ENCODE data around the gene SIL1.

SIL1 gene

DNA sequence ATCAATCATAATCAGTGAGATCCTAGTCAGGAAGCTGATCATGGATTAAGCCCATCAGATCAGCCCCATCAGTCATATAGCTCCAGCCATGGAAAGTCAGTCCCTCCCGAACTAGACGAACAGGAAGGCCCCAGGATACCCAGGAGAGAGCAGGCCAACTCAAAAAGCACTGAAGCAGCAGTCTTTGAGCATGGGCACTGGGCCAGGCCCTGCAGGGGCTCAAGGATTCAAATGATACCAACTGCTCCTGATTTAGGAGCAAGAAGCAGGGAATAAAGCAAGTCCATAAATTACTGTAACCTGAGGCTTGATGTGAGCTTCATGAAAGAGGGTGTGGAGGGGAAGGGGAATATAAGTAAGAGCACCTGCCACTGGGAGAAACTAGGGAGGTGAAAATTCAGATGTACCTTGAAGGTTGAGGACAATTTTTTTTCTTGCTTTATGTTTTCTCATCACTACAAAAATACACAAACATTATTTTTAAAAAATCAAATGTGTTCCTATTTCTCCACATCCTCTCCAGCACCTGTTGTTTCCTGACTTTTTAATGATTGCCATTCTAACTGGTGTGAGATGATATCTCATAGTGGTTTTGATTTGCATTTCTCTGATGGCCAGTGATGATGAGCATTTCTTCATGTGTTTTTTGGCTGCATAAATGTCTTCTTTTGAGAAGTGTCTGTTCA lies 115.2 kb downstream of the SIL1 start:
- Histone ChIP-seq H3K27me3 (replicated peaks in 2 of 5; ENCODE audit: control insufficient read depth in 4 of 5, insufficient read depth in 5 of 5, low read length in 4 of 5) (no peaks in the 10 kb centered on the region), H3K4me1 (ENCODE audit: control extremely low read depth in 1 of 4, control insufficient read depth in 4 of 4, insufficient read depth in 4 of 4, low read length in 3 of 4) (peaks cover 0 to 21% (median 14%) of the 10 kb centered on the region in 4 experiments), H3K4me3 (ENCODE audit: control insufficient read depth in 1 of 7, extremely low read depth in 1 of 7, insufficient read depth in 4 of 7, low read depth in 2 of 7, low read length in 6 of 7) (no peak overlapping the region), H3K9me3 (ENCODE audit: control extremely low read depth in 1 of 5, control insufficient read depth in 4 of 5, insufficient read depth in 2 of 5, low read depth in 1 of 5, low read length in 4 of 5) (no peaks in the 10 kb centered on the region), H3K27ac (ENCODE audit: insufficient read depth in 1 of 2, low read depth in 1 of 2, low read length in 2 of 2, poor library complexity in 1 of 2, severe bottlenecking in 2 of 2) (no peak overlapping the region), H3K36me3 (ENCODE audit: control insufficient read depth in 4 of 4, insufficient read depth in 4 of 4, low read length in 3 of 4) (peaks cover 0 to 2% (median 0%) of the 10 kb centered on the region in 4 experiments)
- 100% methylated on average over 2 of the region's 2 CpGs for WGBS (ENCODE audit: insufficient coverage)
- DNase-seq, result no peak
- ChIA-PET POLR2A (no interaction called here), CTCF (interaction anchor here (1.2 to 1.6 kb wide), 2 partner anchors 9 to 180 kb away, joined by 4 to 8 read pairs; no protein-coding TSS in a partner anchor)

GRCh38 chr5:139079991-139080610 lies 118.1 kb downstream of the SIL1 start:
- Histone ChIP-seq H3K27me3 (replicated peaks in 2 of 5; ENCODE audit: control insufficient read depth in 4 of 5, insufficient read depth in 5 of 5, low read length in 4 of 5) (no peaks in the 10 kb centered on the region), H3K36me3 (ENCODE audit: control insufficient read depth in 4 of 4, insufficient read depth in 4 of 4, low read length in 3 of 4) (no peaks in the 10 kb centered on the region), H3K4me1 (ENCODE audit: control extremely low read depth in 1 of 4, control insufficient read depth in 4 of 4, insufficient read depth in 4 of 4, low read length in 3 of 4) (peaks cover 1 to 26% (median 19%) of the 10 kb centered on the region in 4 experiments), H3K27ac (ENCODE audit: insufficient read depth in 1 of 2, low read depth in 1 of 2, low read length in 2 of 2, poor library complexity in 1 of 2, severe bottlenecking in 2 of 2) (no peak overlapping the region), H3K9me3 (ENCODE audit: control extremely low read depth in 1 of 5, control insufficient read depth in 4 of 5, insufficient read depth in 2 of 5, low read depth in 1 of 5, low read length in 4 of 5) (no peaks in the 10 kb centered on the region), H3K4me3 (ENCODE audit: control insufficient read depth in 1 of 7, extremely low read depth in 1 of 7, insufficient read depth in 4 of 7, low read depth in 2 of 7, low read length in 6 of 7) (no peak overlapping the region)
- DNase-seq, result no peak
- WGBS (ENCODE audit: insufficient coverage), result 88% methylated on average over 1 of the region's 2 CpGs
- ChIA-PET POLR2A (interaction anchor here (0.6 kb wide), 1 partner anchor 534 kb away, joined by 4 read pairs; no protein-coding TSS in a partner anchor), CTCF (interaction anchor here (0.9 to 6.0 kb wide), 6 partner anchors 9 to 288 kb away, joined by 3 to 32 read pairs (median 3); no protein-coding TSS in a partner anchor)

- Histone ChIP-seq H3K4me1 (ENCODE audit: control extremely low read depth in 1 of 4, control insufficient read depth in 4 of 4, insufficient read depth in 4 of 4, low read length in 3 of 4) (peaks cover 3 to 31% (median 21%) of the 10 kb centered on the region in 4 experiments), H3K36me3 (ENCODE audit: control insufficient read depth in 4 of 4, insufficient read depth in 4 of 4, low read length in 3 of 4) (no peaks in the 10 kb centered on the region), H3K27me3 (replicated peaks in 2 of 5; ENCODE audit: control insufficient read depth in 4 of 5, insufficient read depth in 5 of 5, low read length in 4 of 5) (no peaks in the 10 kb centered on the region), H3K9me3 (ENCODE audit: control extremely low read depth in 1 of 5, control insufficient read depth in 4 of 5, insufficient read depth in 2 of 5, low read depth in 1 of 5, low read length in 4 of 5) (no peaks in the 10 kb centered on the region), H3K27ac (ENCODE audit: insufficient read depth in 1 of 2, low read depth in 1 of 2, low read length in 2 of 2, poor library complexity in 1 of 2, severe bottlenecking in 2 of 2) (no peak overlapping the region), H3K4me3 (ENCODE audit: control insufficient read depth in 1 of 7, extremely low read depth in 1 of 7, insufficient read depth in 4 of 7, low read depth in 2 of 7, low read length in 6 of 7) (no peak overlapping the region)
- peak in 1 of 3 donors; percentile 29 for DNase-seq
- CTCF ChIA-PET, result interaction anchor here (1.0 to 6.0 kb wide), 6 partner anchors 10 to 255 kb away, joined by 3 to 32 read pairs (median 4); no protein-coding TSS in a partner anchor
- POLR2A ChIA-PET, result no interaction called here
- WGBS (ENCODE audit: insufficient coverage), result no CpG with 5 or more reads among the region's 1 CpG
Measured at GRCh38 chr5:139079225-139079990, 118.8 kb downstream of the SIL1 start.

DNA sequence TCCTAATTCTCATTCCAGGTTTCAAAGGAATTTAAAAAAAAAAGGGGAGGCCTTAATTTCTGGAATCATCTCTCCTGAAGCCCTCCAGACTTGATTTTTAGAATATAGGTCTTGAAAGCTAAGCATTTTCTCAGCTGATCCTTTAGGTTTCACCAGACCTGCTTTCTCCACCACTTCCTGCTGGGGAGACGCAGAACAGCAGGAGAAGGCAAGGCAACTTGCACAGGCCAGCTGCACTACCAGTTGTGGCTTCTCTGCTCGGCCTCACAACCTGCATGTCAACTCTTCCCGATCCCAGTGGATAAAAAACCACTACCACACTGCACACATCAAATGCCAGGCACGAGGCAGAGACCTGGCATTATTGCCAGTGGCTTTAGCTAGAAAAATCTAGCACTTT lies 119.8 kb downstream of the SIL1 start:
- peak; percentile 25 to 70 (median 51) for DNase-seq
- 0% methylated on average over 3 of the region's 4 CpGs for WGBS (ENCODE audit: insufficient coverage)
- POLR2A ChIA-PET, result no interaction called here
- H3K4me1 ChIP-seq (ENCODE audit: control extremely low read depth in 1 of 4, control insufficient read depth in 4 of 4, insufficient read depth in 4 of 4, low read length in 3 of 4), result peaks cover 3 to 31% (median 21%) of the 10 kb centered on the region in 4 experiments
- H3K36me3 ChIP-seq (ENCODE audit: control insufficient read depth in 4 of 4, insufficient read depth in 4 of 4, low read length in 3 of 4), result no peaks in the 10 kb centered on the region
- no peaks in the 10 kb centered on the region for H3K9me3 ChIP-seq (ENCODE audit: control extremely low read depth in 1 of 5, control insufficient read depth in 4 of 5, insufficient read depth in 2 of 5, low read depth in 1 of 5, low read length in 4 of 5)
- CTCF ChIA-PET, result interaction anchor here (0.6 to 6.0 kb wide), 5 partner anchors 11 to 1088 kb away, joined by 3 to 32 read pairs (median 4); no protein-coding TSS in a partner anchor
- H3K27me3 ChIP-seq (replicated peaks in 2 of 5; ENCODE audit: control insufficient read depth in 4 of 5, insufficient read depth in 5 of 5, low read length in 4 of 5), result no peaks in the 10 kb centered on the region
- no peak overlapping the region for H3K27ac ChIP-seq (ENCODE audit: insufficient read depth in 1 of 2, low read depth in 1 of 2, low read length in 2 of 2, poor library complexity in 1 of 2, severe bottlenecking in 2 of 2)
- H3K4me3 ChIP-seq (ENCODE audit: control insufficient read depth in 1 of 7, extremely low read depth in 1 of 7, insufficient read depth in 4 of 7, low read depth in 2 of 7, low read length in 6 of 7), result no peak overlapping the region

GRCh38 chr5:139077899-139078298 lies 120.3 kb downstream of the SIL1 start:
- H3K27ac ChIP-seq (ENCODE audit: insufficient read depth in 1 of 2, low read depth in 1 of 2, low read length in 2 of 2, poor library complexity in 1 of 2, severe bottlenecking in 2 of 2), result no peak overlapping the region
- no peaks in the 10 kb centered on the region for H3K36me3 ChIP-seq (ENCODE audit: control insufficient read depth in 4 of 4, insufficient read depth in 4 of 4, low read length in 3 of 4)
- no peaks in the 10 kb centered on the region for H3K9me3 ChIP-seq (ENCODE audit: control extremely low read depth in 1 of 5, control insufficient read depth in 4 of 5, insufficient read depth in 2 of 5, low read depth in 1 of 5, low read length in 4 of 5)
- H3K4me3 ChIP-seq (ENCODE audit: control insufficient read depth in 1 of 7, extremely low read depth in 1 of 7, insufficient read depth in 4 of 7, low read depth in 2 of 7, low read length in 6 of 7), result no peak overlapping the region
- no peak for DNase-seq
- ChIA-PET CTCF (interaction anchor here (1.6 to 6.0 kb wide), 2 partner anchors 11 to 191 kb away, joined by 4 to 32 read pairs; no protein-coding TSS in a partner anchor), POLR2A (no interaction called here)
- 100% methylated on average over 1 of the region's 1 CpG for WGBS (ENCODE audit: insufficient coverage)
- H3K4me1 ChIP-seq (ENCODE audit: control extremely low read depth in 1 of 4, control insufficient read depth in 4 of 4, insufficient read depth in 4 of 4, low read length in 3 of 4), result peaks cover 3 to 31% (median 21%) of the 10 kb centered on the region in 4 experiments
- no peaks in the 10 kb centered on the region for H3K27me3 ChIP-seq (replicated peaks in 2 of 5; ENCODE audit: control insufficient read depth in 4 of 5, insufficient read depth in 5 of 5, low read length in 4 of 5)

GRCh38 chr5:139076111-139076510 lies 122.1 kb downstream of the SIL1 start:
- peak overlapping the region in 1 of 7 experiments; percentile 67 for H3K4me3 ChIP-seq (ENCODE audit: control insufficient read depth in 1 of 7, extremely low read depth in 1 of 7, insufficient read depth in 4 of 7, low read depth in 2 of 7, low read length in 6 of 7)
- WGBS (ENCODE audit: insufficient coverage), result 57% methylated on average over 1 of the region's 1 CpG
- H3K4me1 ChIP-seq (ENCODE audit: control extremely low read depth in 1 of 4, control insufficient read depth in 4 of 4, insufficient read depth in 4 of 4, low read length in 3 of 4), result peaks cover 3 to 31% (median 21%) of the 10 kb centered on the region in 4 experiments
- no peaks in the 10 kb centered on the region for H3K36me3 ChIP-seq (ENCODE audit: control insufficient read depth in 4 of 4, insufficient read depth in 4 of 4, low read length in 3 of 4)
- no peak overlapping the region for H3K27ac ChIP-seq (ENCODE audit: insufficient read depth in 1 of 2, low read depth in 1 of 2, low read length in 2 of 2, poor library complexity in 1 of 2, severe bottlenecking in 2 of 2)
- DNase-seq, result peak in 1 of 3 donors; percentile 30
- H3K9me3 ChIP-seq (ENCODE audit: control extremely low read depth in 1 of 5, control insufficient read depth in 4 of 5, insufficient read depth in 2 of 5, low read depth in 1 of 5, low read length in 4 of 5), result no peaks in the 10 kb centered on the region
- no peaks in the 10 kb centered on the region for H3K27me3 ChIP-seq (replicated peaks in 2 of 5; ENCODE audit: control insufficient read depth in 4 of 5, insufficient read depth in 5 of 5, low read length in 4 of 5)
- ChIA-PET CTCF (interaction anchor here (0.6 to 6.0 kb wide), 4 partner anchors 9 to 48 kb away, joined by 3 to 32 read pairs (median 3); no protein-coding TSS in a partner anchor), POLR2A (interaction anchor here (0.6 kb wide), 1 partner anchor 29 kb away, joined by 3 read pairs; no protein-coding TSS in a partner anchor)
